Large intestine (tissue), 3 donors: ENCODE data around the gene NUDT3. TPM values are rescaled to one million over a fixed set of nuclear protein-coding genes. Genes with fewer than 3 reads are reported as not detected.
"Not testable (repeated sequence)": the region's sequence is repeated elsewhere in the genome, so short reads cannot be mapped to it uniquely, and the experiment has no call there.

Experiments used
- DNase-seq, 2 donors: peaks; one replicate each; pipeline versions ENCODE4 v3.0.0 to v3.0.0-alpha.2; 2013
- H3K27ac ChIP-seq: one replicate; pipeline ENCODE4 v1.5.1; 2013; ENCODE audit warnings: low read length
- H3K27me3 ChIP-seq: 2 replicates; pipeline ENCODE4 v1.6.1; 2013; ENCODE audit warnings: low read length; ENCODE audit not compliant: control insufficient read depth, insufficient read depth
- H3K36me3 ChIP-seq: 2 replicates; pipeline ENCODE4 v1.6.1; 2013; ENCODE audit warnings: low read length; ENCODE audit not compliant: control insufficient read depth, insufficient read depth
- H3K4me1 ChIP-seq: one replicate; pipeline ENCODE4 v1.6.1; 2013; ENCODE audit warnings: low read length; ENCODE audit not compliant: control insufficient read depth, insufficient read depth
- H3K4me3 ChIP-seq: one replicate; pipeline ENCODE4 v1.5.1; 2013; ENCODE audit warnings: low read length
- H3K9me3 ChIP-seq: one replicate; pipeline ENCODE4 v1.6.1; 2013; ENCODE audit warnings: mild to moderate bottlenecking, low read depth, low read length, moderate library complexity; ENCODE audit not compliant: control insufficient read depth
- WGBS: methylation state at CpG from one replicate; pipeline ENCODE4 v1.1.5; 2013; ENCODE audit warnings: low lambda C conversion rate; ENCODE audit not compliant: insufficient coverage; 5-methylcytosine and 5-hydroxymethylcytosine counted together
- polyA plus RNA-seq: library from polyadenylated mRNA; unstranded; fragments of 120-200 nt; gene quantifications from one replicate; pipeline ENCODE4 v1.2.1, GENCODE V29; 2013

Gene NUDT3
- polyA plus RNA-seq, 1 donor, result 13.5 TPM

DNA sequence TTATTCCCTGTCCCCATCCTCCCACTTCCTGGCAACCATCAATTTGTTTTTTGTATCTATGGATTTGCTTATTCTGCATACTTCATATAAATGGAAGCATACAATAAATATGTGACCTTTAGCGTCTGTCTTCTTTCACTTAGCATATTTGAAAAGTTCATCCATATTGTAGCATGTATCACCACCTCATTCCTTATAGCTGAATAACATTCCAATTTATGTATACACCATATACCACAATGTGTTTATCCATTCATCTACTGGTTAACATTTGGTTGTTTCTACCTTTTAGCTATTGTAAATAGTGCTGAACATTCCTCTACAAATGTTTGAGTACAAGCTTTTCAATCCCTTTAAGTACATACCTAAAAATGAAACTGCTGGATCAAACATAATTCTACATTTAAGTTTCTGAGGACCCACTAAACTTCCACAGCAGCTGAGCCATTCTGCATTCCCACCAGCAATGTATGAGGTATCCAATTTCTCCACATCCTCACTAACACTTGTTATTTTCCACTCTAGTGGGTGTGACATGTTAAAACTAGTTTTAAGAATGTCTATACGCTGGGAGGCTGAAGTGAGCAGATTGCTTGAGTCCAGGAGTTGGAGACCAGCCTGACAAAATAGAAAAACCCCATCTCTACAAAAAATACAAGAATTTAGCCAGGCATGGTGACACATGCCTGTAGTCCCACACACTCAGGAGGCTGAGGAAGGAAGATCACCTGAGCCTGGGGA lies 32.9 kb downstream of the NUDT3 start:
- Histone ChIP-seq H3K27ac (no peak overlapping the region), H3K4me1 (no peaks in the 10 kb centered on the region), H3K4me3 (no peak overlapping the region), H3K36me3 (no peaks in the 10 kb centered on the region), H3K9me3 (no peaks in the 10 kb centered on the region), H3K27me3 (no peaks in the 10 kb centered on the region)
- no peak for DNase-seq
- WGBS, result 86% methylated on average over 1 of the region's 2 CpGs

GRCh38 chr6:34358389-34358905 lies 34.0 kb downstream of the NUDT3 start:
- no peak for DNase-seq
- H3K4me3 ChIP-seq, result no peak overlapping the region
- no peak overlapping the region for H3K27ac ChIP-seq
- no peaks in the 10 kb centered on the region for H3K4me1 ChIP-seq
- H3K27me3 ChIP-seq, result no peaks in the 10 kb centered on the region
- WGBS, result 66% methylated on average over 2 of the region's 3 CpGs
- no peaks in the 10 kb centered on the region for H3K9me3 ChIP-seq
- no peaks in the 10 kb centered on the region for H3K36me3 ChIP-seq

GRCh38 chr6:34357937-34358336 lies 34.5 kb downstream of the NUDT3 start:
- no peak for DNase-seq
- Histone ChIP-seq H3K27ac (no peak overlapping the region), H3K9me3 (no peaks in the 10 kb centered on the region), H3K4me1 (no peaks in the 10 kb centered on the region), H3K36me3 (no peaks in the 10 kb centered on the region), H3K4me3 (no peak overlapping the region), H3K27me3 (no peaks in the 10 kb centered on the region)
- WGBS, result no CpG with 5 or more reads among the region's 1 CpG

DNA sequence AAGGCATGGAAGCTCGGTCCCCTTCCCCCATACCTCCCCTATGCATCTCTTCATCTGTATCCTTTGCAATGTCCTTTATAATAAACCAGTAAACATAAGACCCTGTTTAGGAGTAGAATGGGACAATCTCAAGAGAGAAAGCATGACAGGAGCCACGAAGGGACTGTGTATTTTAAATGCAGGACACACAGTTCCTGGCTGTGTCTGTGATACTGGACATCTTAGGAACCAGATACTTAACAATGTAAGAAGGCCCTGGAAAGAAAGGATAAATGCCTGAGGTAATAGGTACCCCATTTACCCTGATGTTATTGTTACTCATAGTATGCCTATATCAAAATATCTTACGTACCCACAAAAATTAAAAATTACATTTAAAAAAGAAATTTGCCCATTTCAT lies 36.6 kb downstream of the NUDT3 start:
- Histone ChIP-seq H3K27ac (no peak overlapping the region), H3K27me3 (no peaks in the 10 kb centered on the region), H3K36me3 (no peaks in the 10 kb centered on the region), H3K9me3 (no peaks in the 10 kb centered on the region), H3K4me3 (no peak overlapping the region), H3K4me1 (no peaks in the 10 kb centered on the region)
- no peak for DNase-seq
- WGBS, result 89% methylated on average over 1 of the region's 3 CpGs

DNA sequence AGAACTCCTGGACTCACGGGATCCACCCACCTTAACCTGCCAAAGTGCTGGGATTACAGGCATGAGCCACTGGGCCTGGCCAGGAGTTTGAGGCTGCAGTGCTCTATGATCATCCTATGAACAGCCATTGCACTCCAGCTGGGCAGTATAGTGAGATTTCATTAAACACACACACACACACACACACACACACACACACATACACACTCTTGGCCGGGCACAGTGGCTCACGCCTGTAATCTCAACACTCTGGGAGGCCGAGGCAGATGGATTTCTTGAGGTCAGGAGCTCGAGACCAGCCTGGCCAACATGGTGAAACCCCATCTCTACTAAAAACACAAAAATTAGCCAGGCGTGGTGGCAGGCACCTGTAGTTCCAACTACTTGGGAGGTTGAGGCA lies 38.2 kb downstream of the NUDT3 start:
- DNase-seq, H3K27me3 ChIP-seq, H3K4me1 ChIP-seq, H3K27ac ChIP-seq, H3K4me3 ChIP-seq, H3K9me3 ChIP-seq, H3K36me3 ChIP-seq: not testable (repeated sequence)
- no CpG with 5 or more reads among the region's 6 CpGs for WGBS

GRCh38 chr6:34353530-34353929 lies 38.9 kb downstream of the NUDT3 start:
- not testable (repeated sequence) for H3K27ac ChIP-seq, H3K27me3 ChIP-seq, H3K4me3 ChIP-seq, H3K9me3 ChIP-seq, DNase-seq, H3K36me3 ChIP-seq, H3K4me1 ChIP-seq
- no CpG with 5 or more reads among the region's 7 CpGs for WGBS

- Histone ChIP-seq H3K9me3 (no peaks in the 10 kb centered on the region), H3K27me3 (no peaks in the 10 kb centered on the region), H3K4me1 (no peaks in the 10 kb centered on the region), H3K27ac (no peak overlapping the region), H3K36me3 (no peaks in the 10 kb centered on the region), H3K4me3 (no peak overlapping the region)
- no peak for DNase-seq
- WGBS, result no CpG with 5 or more reads among the region's 2 CpGs
Observed at GRCh38 chr6:34352305-34352937, 40.0 kb downstream of the NUDT3 start.

GRCh38 chr6:34350934-34351217 lies 41.6 kb downstream of the NUDT3 start:
- Histone ChIP-seq H3K36me3 (no peaks in the 10 kb centered on the region), H3K4me1 (no peaks in the 10 kb centered on the region), H3K27ac (no peak overlapping the region), H3K4me3 (no peak overlapping the region), H3K9me3 (no peaks in the 10 kb centered on the region), H3K27me3 (no peaks in the 10 kb centered on the region)
- DNase-seq, result no peak
- no CpG with 5 or more reads among the region's 7 CpGs for WGBS

GRCh38 chr6:34350137-34350933 lies 42.1 kb downstream of the NUDT3 start:
- Histone ChIP-seq H3K27me3 (no peaks in the 10 kb centered on the region), H3K4me1 (no peaks in the 10 kb centered on the region), H3K9me3 (no peaks in the 10 kb centered on the region), H3K4me3 (no peak overlapping the region), H3K27ac (no peak overlapping the region), H3K36me3 (no peaks in the 10 kb centered on the region)
- 20% methylated on average over 1 of the region's 1 CpG for WGBS
- DNase-seq, result no peak

DNA sequence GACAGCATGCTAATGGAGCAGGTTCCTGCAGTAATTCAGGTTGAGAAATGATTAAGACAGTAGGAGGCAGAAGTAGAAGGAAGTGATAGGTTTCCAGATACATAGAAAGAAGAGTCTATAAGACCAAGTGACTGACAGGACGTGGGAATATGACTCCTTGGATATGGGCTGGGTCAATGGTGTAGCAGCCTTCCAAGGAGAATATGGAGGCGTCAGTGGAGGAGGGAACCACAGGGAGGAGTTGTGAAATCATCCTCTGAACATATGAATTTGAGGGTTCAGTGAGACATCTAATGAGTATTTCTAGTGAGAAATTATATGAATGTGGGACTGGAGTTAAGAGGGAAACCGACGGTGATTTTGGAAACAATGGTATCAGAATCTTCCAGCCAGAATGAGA lies 43.3 kb downstream of the NUDT3 start:
- Histone ChIP-seq H3K4me1 (no peaks in the 10 kb centered on the region), H3K36me3 (no peaks in the 10 kb centered on the region), H3K27ac (no peak overlapping the region), H3K27me3 (no peaks in the 10 kb centered on the region), H3K9me3 (no peaks in the 10 kb centered on the region), H3K4me3 (no peak overlapping the region)
- 86% methylated on average over 2 of the region's 4 CpGs for WGBS
- DNase-seq, result no peak
